Ishikawa (cell line): ENCODE data around the gene FCER2.

Experiments
- FOXM1 ChIP-seq: IDR thresholded peaks from 2 replicates; pipeline ENCODE4 v1.6.1; 2012; ENCODE audit warnings: low read depth, borderline replicate concordance
- TAF1 ChIP-seq: IDR thresholded peaks from 2 replicates; pipeline ENCODE4 v1.6.1; 2012; ENCODE audit warnings: low read depth, mild to moderate bottlenecking

GRCh38 chr19:7639863-7640348, 62.0 kb downstream of the FCER2 start:
- no peak for TF ChIP-seq TAF1
- TF ChIP-seq FOXM1 = no peak
